ENCODE data around the gene SPHKAP. TPM values are rescaled to one million over a fixed set of nuclear protein-coding genes. Genes with fewer than 3 reads are reported as not detected.
"Not testable (repeated sequence)": the region's sequence is repeated elsewhere in the genome, so short reads cannot be mapped to it uniquely, and the experiment has no call there.

Gene SPHKAP, protein sequence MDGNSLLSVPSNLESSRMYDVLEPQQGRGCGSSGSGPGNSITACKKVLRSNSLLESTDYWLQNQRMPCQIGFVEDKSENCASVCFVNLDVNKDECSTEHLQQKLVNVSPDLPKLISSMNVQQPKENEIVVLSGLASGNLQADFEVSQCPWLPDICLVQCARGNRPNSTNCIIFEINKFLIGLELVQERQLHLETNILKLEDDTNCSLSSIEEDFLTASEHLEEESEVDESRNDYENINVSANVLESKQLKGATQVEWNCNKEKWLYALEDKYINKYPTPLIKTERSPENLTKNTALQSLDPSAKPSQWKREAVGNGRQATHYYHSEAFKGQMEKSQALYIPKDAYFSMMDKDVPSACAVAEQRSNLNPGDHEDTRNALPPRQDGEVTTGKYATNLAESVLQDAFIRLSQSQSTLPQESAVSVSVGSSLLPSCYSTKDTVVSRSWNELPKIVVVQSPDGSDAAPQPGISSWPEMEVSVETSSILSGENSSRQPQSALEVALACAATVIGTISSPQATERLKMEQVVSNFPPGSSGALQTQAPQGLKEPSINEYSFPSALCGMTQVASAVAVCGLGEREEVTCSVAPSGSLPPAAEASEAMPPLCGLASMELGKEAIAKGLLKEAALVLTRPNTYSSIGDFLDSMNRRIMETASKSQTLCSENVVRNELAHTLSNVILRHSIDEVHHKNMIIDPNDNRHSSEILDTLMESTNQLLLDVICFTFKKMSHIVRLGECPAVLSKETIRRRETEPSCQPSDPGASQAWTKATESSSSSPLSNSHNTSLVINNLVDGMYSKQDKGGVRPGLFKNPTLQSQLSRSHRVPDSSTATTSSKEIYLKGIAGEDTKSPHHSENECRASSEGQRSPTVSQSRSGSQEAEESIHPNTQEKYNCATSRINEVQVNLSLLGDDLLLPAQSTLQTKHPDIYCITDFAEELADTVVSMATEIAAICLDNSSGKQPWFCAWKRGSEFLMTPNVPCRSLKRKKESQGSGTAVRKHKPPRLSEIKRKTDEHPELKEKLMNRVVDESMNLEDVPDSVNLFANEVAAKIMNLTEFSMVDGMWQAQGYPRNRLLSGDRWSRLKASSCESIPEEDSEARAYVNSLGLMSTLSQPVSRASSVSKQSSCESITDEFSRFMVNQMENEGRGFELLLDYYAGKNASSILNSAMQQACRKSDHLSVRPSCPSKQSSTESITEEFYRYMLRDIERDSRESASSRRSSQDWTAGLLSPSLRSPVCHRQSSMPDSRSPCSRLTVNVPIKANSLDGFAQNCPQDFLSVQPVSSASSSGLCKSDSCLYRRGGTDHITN (N-terminal part only)
- total RNA-seq (1 to 10 TPM in 1 of 2 donors, under 1 TPM in 1; 0.87 to 1.5 TPM), polyA plus RNA-seq (ENCODE audit: insufficient read depth, low read depth, low replicate concordance) (0.22 TPM)
- long read RNA-seq, donor 1, result 0 reads
- long read RNA-seq, donor 2, result 0 reads

GRCh38 chr2:228181098-228182019 is at the start of gene SPHKAP:
SPHKAP (minus strand) TSS chr2:228181687; CDS start chr2:228181598, 89 bp downstream.
- DNase-seq, result no peak
- Histone ChIP-seq H3K9me3 (no peaks in the 10 kb centered on the region), H3K36me3 (ENCODE audit: low read depth, missing control alignments) (no peaks in the 10 kb centered on the region), H3K27ac (no peak within 1 kb of the TSS), H3K27me3 (no peaks in the 10 kb centered on the region), H3K4me1 (no peaks in the 10 kb centered on the region), H3K4me3 (peak within 1 kb of the TSS in 1 of 2 donors; percentile 24)
- no peak for TF ChIP-seq POLR2A (IDR thresholded peaks at IDR 0.05)
- TF ChIP-seq CTCF (IDR thresholded peaks at IDR 0.05), result no peak
- WGBS, 2 donors, result 1 to 3% methylated on average over 32 to 56 of the region's 56 CpGs
- intact Hi-C loops (cut with DNase I; ENCODE audit: low total_unique reads), result no loop called here

DNA sequence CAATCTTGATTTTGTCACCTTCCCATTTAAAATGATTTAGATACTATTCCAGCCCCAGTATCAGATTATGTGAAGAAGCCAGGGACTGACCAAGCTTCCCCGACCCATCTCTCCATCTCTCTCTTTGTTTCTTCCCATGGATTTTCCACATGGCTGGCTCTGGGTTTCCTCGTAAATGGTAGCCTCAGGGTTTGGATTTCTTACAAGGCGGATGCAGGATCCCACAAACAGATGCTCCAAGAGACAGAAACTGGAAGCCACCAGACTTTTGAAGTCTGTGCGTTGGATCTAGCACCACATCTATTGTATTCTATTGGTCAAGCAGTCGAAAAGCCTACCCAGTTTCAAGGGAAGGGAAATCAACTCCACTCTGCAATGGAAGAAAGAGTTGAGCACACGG is 46.0 kb upstream of the SPHKAP start:
- Histone ChIP-seq H3K27ac (no peak overlapping the region), H3K27me3 (no peaks in the 10 kb centered on the region), H3K4me1 (no peaks in the 10 kb centered on the region), H3K9me3 (no peaks in the 10 kb centered on the region), H3K36me3 (ENCODE audit: low read depth, missing control alignments) (no peaks in the 10 kb centered on the region), H3K4me3 (no peak overlapping the region)
- intact Hi-C loops (cut with DNase I; ENCODE audit: low total_unique reads), result no loop called here
- DNase-seq, result no peak
- TF ChIP-seq CTCF (IDR thresholded peaks at IDR 0.05), result no peak
- TF ChIP-seq POLR2A (IDR thresholded peaks at IDR 0.05), result no peak
- 79 to 93% methylated on average over 6 of the region's 6 CpGs for WGBS, 2 donors

DNA sequence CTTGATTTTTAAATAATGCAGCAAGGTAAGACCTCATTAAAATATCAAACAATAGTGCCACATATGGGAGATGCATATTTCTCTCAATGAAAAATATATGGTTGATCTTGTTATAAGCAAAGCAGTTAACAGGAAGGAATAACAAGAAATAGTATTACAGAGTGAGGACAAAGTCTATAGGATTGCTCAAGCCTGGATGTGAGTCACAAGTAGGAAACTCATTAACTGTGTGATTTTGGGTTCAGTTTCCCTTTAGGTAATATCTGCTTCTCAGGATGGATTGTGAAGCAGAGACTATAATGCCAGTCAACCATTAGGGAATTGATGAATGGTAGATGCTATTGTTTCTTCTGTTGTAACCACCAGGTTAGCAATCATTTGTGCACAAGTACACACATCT is 42.9 kb upstream of the SPHKAP start:
- intact Hi-C loops (cut with DNase I; ENCODE audit: low total_unique reads), result no loop called here
- H3K36me3 ChIP-seq (ENCODE audit: low read depth, missing control alignments), result no peaks in the 10 kb centered on the region

DNA sequence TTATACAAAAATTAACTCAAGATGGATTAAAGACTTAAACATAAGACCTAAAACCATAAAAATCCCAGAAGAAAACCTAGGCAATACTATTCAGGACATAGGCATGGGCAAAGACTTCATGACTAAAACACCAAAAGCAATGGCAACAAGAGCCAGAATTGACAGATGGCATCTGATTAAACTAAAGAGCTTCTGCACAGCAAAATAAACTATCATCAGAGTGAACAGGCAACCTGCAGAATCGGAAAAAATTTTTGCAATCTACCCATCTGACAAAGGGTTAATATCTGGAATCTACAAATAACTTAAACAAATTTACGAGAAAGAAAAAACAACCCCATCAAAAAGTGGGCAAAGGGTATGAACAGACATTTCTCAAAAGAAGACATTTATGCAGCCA is 37.1 kb upstream of the SPHKAP start:
- H3K9me3 ChIP-seq; H3K4me1 ChIP-seq; H3K36me3 ChIP-seq (ENCODE audit: low read depth, missing control alignments); H3K27me3 ChIP-seq; DNase-seq; intact Hi-C loops (cut with DNase I; ENCODE audit: low total_unique reads); H3K4me3 ChIP-seq; H3K27ac ChIP-seq: not testable (repeated sequence)
- 78 to 90% methylated on average over 2 of the region's 2 CpGs for WGBS, 2 donors

More for the DNA sequence above, 42.9 kb upstream of the SPHKAP start:
- H3K9me3 ChIP-seq, result no peaks in the 10 kb centered on the region
- H3K27me3 ChIP-seq, result no peaks in the 10 kb centered on the region
- no peaks in the 10 kb centered on the region for H3K4me1 ChIP-seq
- no peak for DNase-seq
- no peak for TF ChIP-seq CTCF (IDR thresholded peaks at IDR 0.05)
- no peak for TF ChIP-seq POLR2A (IDR thresholded peaks at IDR 0.05)
- no peak overlapping the region for H3K27ac ChIP-seq
- no peak overlapping the region for H3K4me3 ChIP-seq

Data from testis (tissue), 5 donors.